Tibial nerve (tissue), 4 donors: ENCODE measurements around the gene PARD6A. TPM values are rescaled to one million over a fixed set of nuclear protein-coding genes. Genes with fewer than 3 reads are reported as not detected.

ENCODE experiments used
- DNase-seq, 2 donors: peaks; one replicate each; pipeline ENCODE4 v3.0.0-alpha.2; 2019; ENCODE audit warnings: low spot score in 2 of 2
- H3K27ac ChIP-seq, 4 donors: fragments of 200-600 bp; sonication (generic) in 3 of 4; one replicate each; pipeline ENCODE4 v1.5.1; 2017 to 2019; ENCODE audit warnings: mild to moderate bottlenecking in 1 of 4
- H3K27me3 ChIP-seq, 2 donors: fragments of 200-600 bp; sonication (generic) in 1 of 2; one replicate each; pipeline versions ENCODE4 v1.5.1 to v1.6.0; 2017 to 2019
- H3K36me3 ChIP-seq, 3 donors: fragments of 200-600 bp; sonication (generic); one replicate each; pipeline ENCODE4 v1.5.1; 2018 to 2019
- H3K4me1 ChIP-seq, 4 donors: fragments of 200-600 bp; sonication (generic) in 3 of 4; one replicate each; pipeline ENCODE4 v1.5.1; 2017 to 2019
- H3K4me3 ChIP-seq, 4 donors: fragments of 200-600 bp; sonication (generic) in 3 of 4; one replicate each; pipeline ENCODE4 v1.5.1; 2017 to 2019; ENCODE audit warnings: mild to moderate bottlenecking in 1 of 4, moderate library complexity in 1 of 4
- H3K9me3 ChIP-seq, 4 donors: fragments of 200-600 bp; sonication (generic) in 3 of 4; one replicate each; pipeline ENCODE4 v1.5.1; 2017 to 2019
- EP300 ChIP-seq, 2 donors: sonication (generic); formaldehyde crosslinking; IDR thresholded peaks; one replicate each; pipeline ENCODE4 v1.6.1; 2017; ENCODE audit warnings: antibody characterized with exemption in 2 of 2, mild to moderate bottlenecking in 1 of 2
- POLR2A ChIP-seq, 2 donors: fragments of 450-650 bp; IDR thresholded peaks; one replicate each; pipeline ENCODE4 v1.6.1; 2017; ENCODE audit warnings: antibody characterized with exemption in 2 of 2, mild to moderate bottlenecking in 2 of 2, moderate library complexity in 2 of 2
- WGBS, 2 donors: methylation state at CpG; one replicate each; pipeline ENCODE4 v1.1.5; 2018; 5-methylcytosine and 5-hydroxymethylcytosine counted together
- total RNA-seq, 4 donors: library from RNA; depleted of rRNA; stranded (reverse); fragments of >200 nt; gene quantifications; one replicate each; pipeline ENCODE4 v1.1.0, GENCODE V29; 2016
- TF ChIP-seq, protein P1 (sequence below), 5 experiments: fragments of 200-600 bp in 3 of 5; fragments of 450-650 bp in 2 of 5; sonication (generic) in 3 of 5; IDR thresholded peaks; one replicate each; pipeline ENCODE4 v1.5.1; 2016 to 2019; ENCODE audit warnings: antibody characterized with exemption in 5 of 5, mild to moderate bottlenecking in 3 of 5, moderate library complexity in 2 of 5

Gene PARD6A
- total RNA-seq, 4 donors from 2014 or later, result 3.7 to 16.2 (median 9.9) TPM

DNA sequence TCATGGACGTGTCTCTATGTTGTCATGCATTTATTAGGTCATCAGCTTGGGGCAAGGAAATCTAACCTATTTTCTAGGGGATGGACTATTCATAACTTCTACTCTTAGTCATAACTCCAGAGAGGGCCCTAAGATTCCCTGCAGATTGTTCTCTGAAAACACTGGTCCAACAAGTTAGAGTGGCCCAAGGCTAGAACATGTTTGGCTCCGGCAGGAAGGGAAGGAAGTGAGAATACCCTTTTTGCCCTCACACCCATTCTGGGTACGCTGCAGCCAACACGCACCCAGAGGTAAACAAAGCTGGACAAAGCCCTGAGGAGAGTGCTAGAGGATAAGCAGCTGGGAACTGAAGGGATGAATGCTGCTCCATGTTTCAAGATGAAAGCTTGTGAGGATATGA, 15.8 kb downstream of the PARD6A start:
- H3K9me3 ChIP-seq, result no peaks in the 10 kb centered on the region
- WGBS, 2 donors, result 75 to 77% methylated on average over 4 of the region's 4 CpGs
- H3K27ac ChIP-seq, result peak overlapping the region in 1 of 4 donors; percentile 32
- peaks cover 0 to 25% (median 0%) of the 10 kb centered on the region in 3 donors for H3K36me3 ChIP-seq
- no peak for DNase-seq
- peaks cover 0 to 42% (median 16%) of the 10 kb centered on the region in 4 donors for H3K4me1 ChIP-seq
- no peak overlapping the region for H3K4me3 ChIP-seq
- TF ChIP-seq POLR2A (IDR thresholded peaks at IDR 0.05), result no peak
- TF ChIP-seq, protein P1, sequence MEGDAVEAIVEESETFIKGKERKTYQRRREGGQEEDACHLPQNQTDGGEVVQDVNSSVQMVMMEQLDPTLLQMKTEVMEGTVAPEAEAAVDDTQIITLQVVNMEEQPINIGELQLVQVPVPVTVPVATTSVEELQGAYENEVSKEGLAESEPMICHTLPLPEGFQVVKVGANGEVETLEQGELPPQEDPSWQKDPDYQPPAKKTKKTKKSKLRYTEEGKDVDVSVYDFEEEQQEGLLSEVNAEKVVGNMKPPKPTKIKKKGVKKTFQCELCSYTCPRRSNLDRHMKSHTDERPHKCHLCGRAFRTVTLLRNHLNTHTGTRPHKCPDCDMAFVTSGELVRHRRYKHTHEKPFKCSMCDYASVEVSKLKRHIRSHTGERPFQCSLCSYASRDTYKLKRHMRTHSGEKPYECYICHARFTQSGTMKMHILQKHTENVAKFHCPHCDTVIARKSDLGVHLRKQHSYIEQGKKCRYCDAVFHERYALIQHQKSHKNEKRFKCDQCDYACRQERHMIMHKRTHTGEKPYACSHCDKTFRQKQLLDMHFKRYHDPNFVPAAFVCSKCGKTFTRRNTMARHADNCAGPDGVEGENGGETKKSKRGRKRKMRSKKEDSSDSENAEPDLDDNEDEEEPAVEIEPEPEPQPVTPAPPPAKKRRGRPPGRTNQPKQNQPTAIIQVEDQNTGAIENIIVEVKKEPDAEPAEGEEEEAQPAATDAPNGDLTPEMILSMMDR (IDR thresholded peaks at IDR 0.05), result no peak
- no peak for TF ChIP-seq EP300 (IDR thresholded peaks at IDR 0.05)
- no peaks in the 10 kb centered on the region for H3K27me3 ChIP-seq

DNA sequence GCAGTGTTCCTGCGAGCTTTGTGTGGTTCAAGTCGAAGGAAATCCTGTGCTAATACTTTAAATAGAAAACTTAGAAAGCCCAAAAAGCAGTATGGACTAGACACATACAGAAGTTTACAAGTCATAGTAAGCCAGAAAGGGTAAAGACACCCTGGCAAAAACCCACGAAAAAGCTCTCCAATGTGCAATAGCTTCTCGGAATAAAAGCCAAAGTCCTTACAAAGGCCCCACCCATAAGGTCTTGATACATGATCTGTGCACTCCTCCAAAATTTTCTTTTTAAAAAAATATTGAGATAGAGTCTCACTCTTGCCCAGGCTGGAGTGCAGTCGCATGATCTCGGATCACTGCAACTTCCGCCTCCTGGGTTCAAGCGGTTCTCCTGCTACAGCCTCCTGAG, 16.2 kb downstream of the PARD6A start:
- WGBS, 2 donors, result 64 to 76% methylated on average over 8 of the region's 8 CpGs
- Histone ChIP-seq H3K9me3 (no peaks in the 10 kb centered on the region), H3K4me3 (no peak overlapping the region), H3K27me3 (no peaks in the 10 kb centered on the region), H3K27ac (peak overlapping the region in 1 of 4 donors; percentile 32), H3K4me1 (peaks cover 0 to 42% (median 16%) of the 10 kb centered on the region in 4 donors), H3K36me3 (peaks cover 0 to 30% (median 0%) of the 10 kb centered on the region in 3 donors)
- no peak for DNase-seq
- no peak for TF ChIP-seq POLR2A (IDR thresholded peaks at IDR 0.05)
- TF ChIP-seq, protein P1 (IDR thresholded peaks at IDR 0.05), result no peak
- TF ChIP-seq EP300 (IDR thresholded peaks at IDR 0.05), result no peak

DNA sequence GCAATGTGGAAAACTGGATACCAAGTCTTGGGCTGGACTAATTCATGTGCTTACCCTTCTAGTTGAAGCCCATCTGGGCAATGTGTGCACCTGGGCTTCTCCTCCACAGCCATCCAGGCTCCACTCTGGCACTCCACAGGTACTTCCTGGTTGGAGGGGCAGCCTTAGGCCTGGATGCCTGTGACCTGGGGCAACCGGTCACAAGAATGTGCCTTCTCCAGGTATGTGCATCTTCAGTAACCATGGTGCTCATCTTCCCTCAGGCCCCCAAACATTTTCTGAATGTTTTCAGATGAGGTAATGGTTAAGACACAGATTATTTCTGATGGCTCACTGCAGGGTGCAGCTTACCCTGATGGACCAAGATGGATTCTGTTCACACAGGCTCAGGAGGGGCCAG, 17.0 kb downstream of the PARD6A start:
- peaks cover 0 to 34% (median 0%) of the 10 kb centered on the region in 3 donors for H3K36me3 ChIP-seq
- WGBS, 2 donors, result 85 to 93% methylated on average over 1 of the region's 1 CpG
- H3K4me3 ChIP-seq, result no peak overlapping the region
- no peaks in the 10 kb centered on the region for H3K27me3 ChIP-seq
- H3K9me3 ChIP-seq, result no peaks in the 10 kb centered on the region
- H3K4me1 ChIP-seq, result peaks cover 0 to 37% (median 16%) of the 10 kb centered on the region in 4 donors
- no peak for TF ChIP-seq EP300 (IDR thresholded peaks at IDR 0.05)
- TF ChIP-seq POLR2A (IDR thresholded peaks at IDR 0.05), result no peak
- TF ChIP-seq, protein P1 (IDR thresholded peaks at IDR 0.05), result no peak
- no peak overlapping the region for H3K27ac ChIP-seq
- DNase-seq, result no peak

DNA sequence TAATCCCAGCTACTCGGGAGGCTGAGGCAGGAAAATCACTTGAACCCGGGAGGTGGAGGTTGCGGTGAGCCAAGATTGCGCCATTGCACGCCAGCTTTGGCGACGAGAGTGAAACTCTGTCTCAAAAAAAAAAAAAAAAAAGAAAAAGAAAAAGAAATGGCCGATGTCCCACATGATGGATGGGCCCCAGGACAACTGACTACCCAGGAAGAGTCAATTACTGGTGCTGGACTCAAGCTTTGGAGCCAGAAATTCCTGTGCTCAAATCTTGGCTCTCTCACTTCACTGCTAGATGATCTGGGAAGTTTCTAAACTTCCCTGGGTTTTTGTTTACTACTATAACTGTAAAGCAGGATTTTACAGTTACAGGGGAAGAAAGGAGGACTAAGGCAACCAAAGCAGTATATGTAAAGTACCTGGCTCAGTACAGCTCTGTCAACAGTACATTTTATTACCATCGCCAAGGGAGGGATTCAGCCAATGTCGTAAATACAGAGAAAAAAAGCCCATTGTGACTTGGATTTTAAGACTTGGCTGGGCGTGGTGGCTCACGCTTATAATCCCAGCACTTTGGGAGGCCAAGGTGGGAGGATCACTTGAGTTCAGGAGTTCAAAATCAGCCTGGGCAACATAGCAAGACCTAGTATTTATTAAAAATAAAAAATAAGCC, 17.7 kb downstream of the PARD6A start:
- Histone ChIP-seq H3K27me3 (no peaks in the 10 kb centered on the region), H3K9me3 (no peaks in the 10 kb centered on the region), H3K27ac (no peak overlapping the region), H3K36me3 (peaks cover 0 to 41% (median 0%) of the 10 kb centered on the region in 3 donors), H3K4me1 (peaks cover 0 to 29% (median 9%) of the 10 kb centered on the region in 4 donors), H3K4me3 (no peak overlapping the region)
- 77 to 82% methylated on average over 12 of the region's 12 CpGs for WGBS, 2 donors
- TF ChIP-seq, protein P1 (IDR thresholded peaks at IDR 0.05), result no peak
- TF ChIP-seq EP300 (IDR thresholded peaks at IDR 0.05), result no peak
- no peak for TF ChIP-seq POLR2A (IDR thresholded peaks at IDR 0.05)
- DNase-seq, result no peak
